HG03571 (cell line): ENCODE measurements around the gene CKAP5.
A peak's percentile ranks its signal among the peaks of the same experiment; 100 is the strongest.
"Not testable (repeated sequence)": the region's sequence is repeated elsewhere in the genome, so short reads cannot be mapped to it uniquely, and the experiment has no call there.

Experiments
- ATAC-seq: cut with Tn5 transposase; IDR thresholded peaks from one replicate; pipeline ENCODE4 v1.9.1; 2021; ENCODE audit not compliant: unreplicated experiment

Gene CKAP5

GRCh38 chr11:46855863-46856262 is 9.8 kb upstream of the CKAP5 start:
- ATAC-seq: no peak

DNA sequence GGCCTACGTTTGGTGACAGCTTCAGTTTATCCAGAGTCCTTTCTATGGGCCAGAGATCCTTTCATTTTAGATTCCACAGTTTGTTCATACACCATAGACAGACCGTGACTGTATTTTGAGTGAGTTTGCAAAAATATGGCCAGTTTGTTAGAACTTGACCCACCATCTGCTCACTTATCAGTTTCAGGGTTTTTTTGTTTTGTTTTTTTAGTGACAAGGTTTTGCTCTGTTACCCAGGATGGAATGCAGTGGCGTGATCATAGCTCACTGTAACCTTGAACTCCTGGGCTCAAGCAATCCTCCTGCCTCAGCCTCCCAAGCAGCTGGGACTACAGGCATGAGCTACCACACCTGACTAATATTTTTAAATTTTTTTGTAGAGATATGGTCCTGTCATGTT is 9.1 kb upstream of the CKAP5 start:
- no peak for ATAC-seq

- no peak for ATAC-seq
These were observed 4.8 kb upstream of the CKAP5 start for GRCh38 chr11:46850829-46851380.

DNA sequence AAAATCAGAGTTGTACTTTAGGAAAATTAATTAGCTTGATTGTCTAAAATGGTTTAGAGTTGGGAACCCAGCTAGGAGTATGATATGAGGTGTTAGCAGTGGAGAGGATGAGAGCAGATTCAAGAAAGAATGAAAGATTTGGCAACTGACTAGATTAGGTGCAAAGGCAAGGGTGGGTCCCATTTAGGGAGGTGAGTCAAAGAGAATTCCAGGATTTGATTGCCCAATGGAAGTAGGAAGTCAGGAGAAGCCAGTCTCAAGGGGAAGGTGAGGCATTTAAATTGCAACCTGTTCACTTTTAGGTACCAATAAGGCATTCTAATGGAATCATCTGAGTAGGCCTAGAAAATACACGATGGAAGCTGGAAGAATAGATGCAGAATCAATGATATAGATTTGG is 3.6 kb upstream of the CKAP5 start:
- ATAC-seq: no peak

DNA sequence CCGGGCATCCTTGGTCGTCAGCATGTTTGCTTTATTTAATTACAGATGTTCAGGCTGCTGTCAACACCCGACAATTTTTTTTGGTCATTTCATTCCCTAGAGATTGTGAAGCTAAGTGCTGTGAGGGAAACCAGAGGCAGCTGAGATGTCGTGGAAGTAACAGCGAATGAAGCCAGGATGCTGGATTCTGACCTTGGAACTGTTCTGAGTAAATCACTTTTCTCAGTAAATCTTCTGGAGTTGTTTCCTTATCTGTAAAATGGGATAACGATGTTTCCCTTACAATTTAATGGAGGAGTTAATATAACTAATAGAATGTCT is 390 bp upstream of the CKAP5 start:
- ATAC-seq: no peak

- no peak for ATAC-seq
These were observed 690 bp downstream of the CKAP5 start for GRCh38 chr11:46845440-46845739.

GRCh38 chr11:46840116-46840515 is 6.0 kb downstream of the CKAP5 start:
- ATAC-seq: no peak

DNA sequence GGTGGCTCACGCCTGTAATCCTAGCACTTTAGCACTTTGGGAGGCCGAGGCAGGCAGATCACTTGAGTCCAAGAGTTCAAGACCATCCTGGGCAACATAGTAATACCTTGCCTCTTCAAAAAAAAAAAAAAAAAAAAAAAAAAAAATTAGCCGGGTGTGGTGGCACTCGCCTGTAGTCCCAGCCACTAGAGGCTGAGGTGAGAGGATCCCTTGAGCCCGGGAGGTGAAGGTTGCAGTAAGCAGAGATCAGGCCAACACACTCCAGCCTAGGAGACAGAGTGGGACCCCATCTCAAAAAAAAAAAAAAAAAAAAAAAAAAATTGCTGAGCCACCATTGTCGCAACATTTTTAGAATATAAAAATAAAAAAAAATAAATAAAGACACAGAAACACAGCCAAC is 7.6 kb downstream of the CKAP5 start:
- no peak for ATAC-seq

GRCh38 chr11:46837860-46838259 is 8.2 kb downstream of the CKAP5 start:
- ATAC-seq: no peak

- no peak for ATAC-seq
These were observed 9.2 kb downstream of the CKAP5 start for GRCh38 chr11:46836870-46837269.

- no peak for ATAC-seq
These were observed 9.6 kb downstream of the CKAP5 start for GRCh38 chr11:46836431-46836830.

GRCh38 chr11:46835897-46836296 is 10.2 kb downstream of the CKAP5 start:
- ATAC-seq: no peak

GRCh38 chr11:46834821-46835220 is 11.3 kb downstream of the CKAP5 start:
- no peak for ATAC-seq

GRCh38 chr11:46832511-46833214 is 13.4 kb downstream of the CKAP5 start:
- ATAC-seq: no peak

- ATAC-seq: no peak
These were observed 18.1 kb downstream of the CKAP5 start for GRCh38 chr11:46827995-46828394.

DNA sequence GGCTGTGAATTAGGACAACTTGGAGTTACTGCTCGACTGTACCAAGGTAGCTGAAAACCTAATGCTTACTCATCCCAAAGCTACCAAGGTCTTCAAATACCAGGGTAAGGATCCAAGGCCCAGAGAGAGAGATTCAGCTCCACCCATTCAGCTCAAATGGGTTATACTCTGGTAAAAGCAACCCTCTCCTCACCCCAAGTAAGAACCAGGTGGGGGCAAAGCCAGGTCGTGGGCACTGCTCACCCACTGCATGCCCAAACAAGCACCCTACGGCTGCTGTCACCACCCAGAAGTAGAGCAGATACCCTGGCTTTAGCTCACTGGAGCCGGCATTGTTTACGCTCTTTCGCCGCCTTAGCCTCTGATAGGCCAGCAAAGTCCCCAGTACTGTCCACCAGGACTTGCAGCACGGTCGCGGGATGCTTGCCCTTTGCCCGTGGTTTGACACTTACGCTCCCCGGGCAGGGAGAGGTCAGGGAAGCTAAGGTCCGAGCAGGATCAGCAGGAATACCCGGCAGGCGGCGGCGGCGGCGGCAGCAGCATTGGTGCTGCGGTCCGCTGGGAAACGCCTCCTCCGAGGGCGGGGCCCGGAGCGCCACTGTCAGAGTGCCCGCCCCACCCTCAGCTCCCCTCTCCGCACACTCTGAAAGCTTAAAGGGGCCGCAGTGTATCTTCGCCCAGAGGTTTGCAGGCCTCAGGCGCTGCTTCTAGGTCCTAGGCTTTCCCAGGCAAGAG is 19.6 kb downstream of the CKAP5 start:
- peak; percentile 97 for ATAC-seq

DNA sequence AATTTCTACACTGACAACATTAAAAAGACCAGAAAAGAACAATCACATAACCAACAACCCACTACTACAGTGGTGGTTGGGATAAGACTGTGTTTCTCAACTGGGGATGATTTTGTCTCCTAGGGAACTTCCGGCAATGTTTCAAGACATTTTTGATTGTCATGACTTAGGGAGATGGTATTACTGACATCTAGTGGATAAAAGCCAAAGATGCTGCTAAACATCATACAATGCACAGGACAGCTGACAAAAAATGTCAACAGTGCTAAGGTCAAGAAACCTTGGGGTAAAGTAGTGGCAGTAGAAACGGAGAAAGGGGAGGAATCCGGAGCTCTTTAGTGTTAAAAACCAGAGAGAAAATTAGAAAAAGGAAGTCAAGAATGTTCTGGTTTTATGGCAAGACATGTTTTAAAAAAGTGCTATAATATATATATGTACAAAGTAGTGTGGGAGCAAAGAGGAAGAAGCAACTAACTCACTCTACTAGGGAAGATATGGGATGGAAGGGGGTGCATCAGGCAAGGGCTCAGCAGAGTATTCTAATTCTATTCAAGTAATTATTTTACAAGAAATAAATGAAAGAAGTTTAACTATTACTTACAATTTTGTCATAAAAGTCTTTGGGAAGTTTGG is 37.2 kb downstream of the CKAP5 start:
- no peak for ATAC-seq

GRCh38 chr11:46801694-46802470 is 44.2 kb downstream of the CKAP5 start:
- ATAC-seq: no peak

GRCh38 chr11:46800177-46800576 is 45.9 kb downstream of the CKAP5 start:
- ATAC-seq: no peak

DNA sequence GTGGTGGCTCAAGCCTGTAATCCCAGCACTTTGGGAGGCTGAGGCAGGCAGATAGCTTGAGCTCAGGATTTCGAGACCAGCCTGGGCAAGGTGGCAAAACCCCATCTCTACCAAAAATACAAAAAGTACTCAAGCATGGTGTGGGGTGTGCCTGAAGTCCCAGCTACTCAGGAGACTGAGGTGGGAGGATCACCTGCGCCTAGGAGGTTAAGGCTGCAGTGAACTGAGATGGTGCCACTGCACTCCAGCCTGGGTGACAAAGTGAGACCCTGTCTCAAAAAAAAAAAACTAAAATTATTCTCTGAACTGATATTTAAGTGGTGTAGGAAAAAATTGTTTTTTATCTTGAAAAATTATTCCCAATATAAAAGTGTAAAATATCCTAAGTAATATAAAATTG is 46.4 kb downstream of the CKAP5 start:
- not testable (repeated sequence) for ATAC-seq

DNA sequence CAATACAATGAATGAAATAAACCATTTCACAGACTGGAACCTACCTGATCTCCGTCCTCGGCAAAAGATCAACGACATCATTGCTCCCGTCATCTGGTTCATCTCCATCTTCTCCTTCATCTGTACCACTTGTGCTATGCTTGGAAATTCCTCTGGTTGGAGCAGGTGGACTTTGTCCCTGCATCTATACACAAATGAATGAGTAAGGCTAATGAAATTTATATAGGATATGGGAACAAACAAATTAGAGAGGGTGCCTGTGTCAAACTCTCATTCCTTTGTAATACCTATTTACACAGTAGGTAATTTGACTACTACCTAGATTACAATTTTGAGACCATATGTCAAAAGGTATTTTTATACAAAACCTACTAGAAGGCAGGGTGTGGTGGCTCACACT is 67.7 kb downstream of the CKAP5 start:
- ATAC-seq: no peak

DNA sequence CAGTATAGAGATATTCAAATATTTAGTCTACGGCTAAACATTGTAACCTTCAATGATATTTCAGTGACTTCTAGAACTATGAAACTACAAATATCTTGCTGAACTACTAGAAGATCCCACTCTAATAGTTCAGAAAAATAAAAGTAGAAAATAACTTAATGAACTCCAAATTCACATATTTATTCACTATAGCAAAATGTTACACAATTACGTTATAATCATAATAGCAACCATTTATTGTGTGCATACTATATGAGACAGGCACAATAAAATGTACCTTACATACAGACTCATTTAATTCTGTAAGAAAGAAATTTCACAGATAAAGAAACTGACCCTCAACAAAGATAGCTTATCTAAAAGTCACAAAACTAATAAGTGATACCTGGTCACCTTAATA is 69.2 kb downstream of the CKAP5 start:
- ATAC-seq: no peak
